HepG2 (cell line): Measurements from ENCODE around the gene IBA57.

ENCODE experiments used
- AKNA ChIP-seq: sonication (generic); formaldehyde crosslinking; IDR thresholded peaks from 2 replicates; pipeline ENCODE4 v1.4.0; 2020; ENCODE audit warnings: missing genetic modification reagents, borderline replicate concordance
- CTCF ChIP-seq: sonication (generic); formaldehyde crosslinking; IDR thresholded peaks from 2 replicates; pipeline ENCODE4 v1.5.0; 2020; ENCODE audit warnings: mild to moderate bottlenecking, missing genetic modification reagents, moderate library complexity

- no peak for TF ChIP-seq CTCF (CRISPR knock-in tag)
- no peak for TF ChIP-seq AKNA
Measured at GRCh38 chr1:228155596-228156514, 9.7 kb upstream of the IBA57 start.
